GM19324 (cell line): ENCODE results near the gene DGKI.

ENCODE experiments used
- ATAC-seq: cut with Tn5 transposase; IDR thresholded peaks from one replicate; pipeline ENCODE4 v1.9.1; 2021; ENCODE audit warnings: mild to moderate bottlenecking, moderate library complexity; ENCODE audit not compliant: unreplicated experiment, low FRiP score

Gene DGKI

GRCh38 chr7:137564677-137565076, 282.1 kb downstream of the DGKI start:
- ATAC-seq: no peak

- ATAC-seq: no peak
Observed at GRCh38 chr7:137563981-137564380, 282.8 kb downstream of the DGKI start.

GRCh38 chr7:137547485-137547884, 299.3 kb downstream of the DGKI start:
- no peak for ATAC-seq

- no peak for ATAC-seq
Observed at GRCh38 chr7:137546671-137547070, 300.1 kb downstream of the DGKI start.

GRCh38 chr7:137546009-137546408, 300.8 kb downstream of the DGKI start:
- no peak for ATAC-seq

GRCh38 chr7:137545059-137545716, 301.6 kb downstream of the DGKI start:
- ATAC-seq: no peak

- no peak for ATAC-seq
Observed at GRCh38 chr7:137544453-137545058, 302.2 kb downstream of the DGKI start.

- no peak for ATAC-seq
Observed at GRCh38 chr7:137539111-137539715, 307.6 kb downstream of the DGKI start.

- ATAC-seq: no peak
Observed at GRCh38 chr7:137538361-137538762, 308.4 kb downstream of the DGKI start.

- ATAC-seq: no peak
Observed at GRCh38 chr7:137535579-137535978, 311.2 kb downstream of the DGKI start.

- ATAC-seq: no peak
Observed at GRCh38 chr7:137531671-137532070, 315.1 kb downstream of the DGKI start.

- ATAC-seq: no peak
Observed at GRCh38 chr7:137527634-137528033, 319.1 kb downstream of the DGKI start.

GRCh38 chr7:137523171-137523570, 323.6 kb downstream of the DGKI start:
- ATAC-seq: no peak

- no peak for ATAC-seq
Observed at GRCh38 chr7:137521451-137521850, 325.3 kb downstream of the DGKI start.

- ATAC-seq: no peak
Observed at GRCh38 chr7:137519947-137520346, 326.8 kb downstream of the DGKI start.

- ATAC-seq: no peak
Observed at GRCh38 chr7:137519181-137519691, 327.5 kb downstream of the DGKI start.

- ATAC-seq: no peak
Observed at GRCh38 chr7:137513091-137513490, 333.7 kb downstream of the DGKI start.

GRCh38 chr7:137507096-137507495, 339.7 kb downstream of the DGKI start:
- no peak for ATAC-seq

- ATAC-seq: no peak
Observed at GRCh38 chr7:137506031-137506430, 340.7 kb downstream of the DGKI start.

- ATAC-seq: no peak
Observed at GRCh38 chr7:137501562-137501961, 345.2 kb downstream of the DGKI start.

GRCh38 chr7:137492889-137493288, 353.9 kb downstream of the DGKI start:
- no peak for ATAC-seq

GRCh38 chr7:137489880-137490279, 356.9 kb downstream of the DGKI start:
- ATAC-seq: no peak
